Subcutaneous adipose tissue (tissue), 4 donors: Measurements from ENCODE around the gene MDP1. TPM values are rescaled to one million over a fixed set of nuclear protein-coding genes. Genes with fewer than 3 reads are reported as not detected.

Source experiments
- CTCF ChIP-seq: fragments of 450-650 bp; IDR thresholded peaks from one replicate; pipeline ENCODE4 v1.5.1; 2016; ENCODE audit warnings: low read depth, mild to moderate bottlenecking, control low read depth, antibody characterized with exemption, moderate library complexity
- total RNA-seq, 4 donors: library from RNA; depleted of rRNA; stranded (reverse); fragments of >200 nt; gene quantifications; one replicate each; pipeline ENCODE4 v1.1.0, GENCODE V29; 2016

The MDP1 gene
- total RNA-seq, 4 donors from 2014 or later = 14.3 to 30.3 (median 24.1) TPM

DNA sequence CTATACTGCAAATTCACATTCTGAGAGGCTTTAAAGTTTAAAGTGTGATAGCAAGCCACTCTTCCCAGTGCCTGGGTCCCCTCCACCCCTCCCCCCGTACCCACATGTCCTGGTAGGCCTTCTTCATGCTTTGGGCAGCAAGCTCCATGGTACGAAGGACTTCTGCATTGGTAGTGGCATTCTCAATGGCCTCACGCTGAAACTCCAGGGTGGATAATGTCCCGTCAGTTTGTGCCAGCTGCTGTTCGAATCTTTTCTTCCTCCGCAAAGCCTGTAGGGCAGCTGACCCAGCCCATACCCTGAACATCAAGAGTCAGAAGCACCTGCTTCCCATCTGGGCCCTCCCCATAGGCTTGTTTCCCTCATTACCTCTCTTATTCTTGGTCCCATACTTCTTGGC, 4.6 kb downstream of the MDP1 start:
- TF ChIP-seq CTCF = no peak

DNA sequence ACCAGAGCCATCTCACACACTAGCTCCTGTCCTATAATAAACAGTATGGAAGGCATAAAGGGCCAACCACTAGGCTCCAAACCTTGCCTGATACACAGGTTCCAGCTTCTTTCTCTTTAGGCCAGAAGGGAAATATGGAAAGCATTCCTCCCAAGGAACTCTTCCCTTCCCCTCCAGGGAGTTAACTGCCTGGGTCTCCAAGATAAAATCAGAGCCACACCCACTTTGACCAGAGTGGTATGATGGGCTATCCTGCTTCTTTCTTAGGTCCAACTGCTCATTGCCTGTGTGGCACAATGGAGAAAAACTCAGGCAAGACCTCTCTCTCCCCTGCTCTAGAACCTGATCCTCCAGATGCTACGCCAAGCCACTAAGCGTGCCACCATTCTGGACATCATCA, 8.2 kb downstream of the MDP1 start:
- TF ChIP-seq CTCF = no peak

- TF ChIP-seq CTCF = no peak
Measured at GRCh38 chr14:24207104-24207551, 8.7 kb downstream of the MDP1 start.

DNA sequence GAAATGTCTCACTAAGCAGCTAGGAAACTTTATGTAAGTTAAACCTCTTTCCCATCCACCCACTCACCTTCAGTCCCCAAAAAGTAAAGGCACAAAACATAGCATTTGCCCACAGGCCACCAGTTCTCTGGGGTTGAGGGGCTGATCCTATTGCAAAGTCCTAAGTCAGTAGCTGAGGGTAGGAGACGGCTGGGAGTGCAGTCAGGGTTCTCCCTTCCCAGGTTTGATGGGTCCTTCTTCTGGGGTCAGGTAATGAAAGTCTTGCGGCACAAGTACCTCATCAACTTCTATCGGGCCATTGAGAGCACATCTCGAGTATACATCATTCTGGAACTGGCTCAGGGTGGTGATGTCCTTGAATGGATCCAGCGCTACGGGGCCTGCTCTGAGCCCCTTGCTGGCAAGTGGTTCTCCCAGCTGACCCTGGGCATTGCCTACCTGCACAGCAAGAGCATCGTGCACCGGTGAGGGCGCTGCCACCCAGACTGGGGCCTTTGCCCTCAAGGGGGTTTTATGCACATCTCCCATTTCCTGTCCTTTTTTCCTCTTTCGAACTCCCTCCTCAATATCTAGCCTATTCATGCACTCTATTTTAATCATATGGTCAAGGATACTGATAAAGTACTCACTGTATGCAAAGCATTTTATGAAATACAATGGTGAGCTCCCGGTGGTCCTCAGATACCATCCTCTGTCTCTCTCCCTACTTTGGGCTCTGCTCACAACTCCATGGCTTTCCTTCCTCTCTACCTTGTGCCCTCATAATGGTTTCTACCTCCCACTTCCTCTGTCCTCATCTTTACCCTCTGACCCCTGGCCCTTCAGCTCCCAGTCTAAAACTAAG, 9.4 kb downstream of the MDP1 start:
- no peak for TF ChIP-seq CTCF

- TF ChIP-seq CTCF = no peak
Measured at GRCh38 chr14:24204163-24205146, 11.4 kb downstream of the MDP1 start.

DNA sequence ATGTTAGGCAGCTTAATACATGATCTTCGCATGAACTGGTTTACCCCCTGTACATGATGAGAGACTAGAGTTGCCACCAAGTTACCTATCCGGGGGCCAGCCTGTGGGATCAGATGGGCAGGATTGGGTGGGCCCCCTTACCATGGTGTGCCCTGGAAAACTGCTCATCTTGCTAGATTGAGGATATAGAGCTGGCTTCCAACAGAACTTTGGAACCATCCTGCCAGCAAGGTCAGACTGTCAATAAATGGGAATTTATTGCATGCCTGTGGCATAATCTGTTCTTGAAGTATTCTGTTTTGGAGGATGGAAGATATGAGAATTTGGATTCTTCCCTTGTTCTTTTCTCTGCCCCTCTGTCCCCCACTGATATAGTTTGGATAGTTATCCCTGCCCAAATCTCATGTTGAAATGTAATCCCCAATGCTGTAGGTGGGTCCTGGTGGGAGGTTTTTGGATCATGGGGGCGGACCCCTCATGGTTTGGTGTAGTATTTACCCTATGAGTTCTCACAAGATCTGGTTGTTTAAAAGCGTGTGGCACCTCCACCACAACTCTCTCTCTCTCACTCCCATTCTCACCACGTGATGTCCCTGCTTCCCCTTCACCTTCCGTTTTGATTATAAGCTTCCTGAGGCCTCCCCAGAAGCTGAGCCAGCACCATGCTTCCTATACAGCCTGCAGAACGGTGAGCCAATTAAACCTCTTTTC, 16.9 kb downstream of the MDP1 start:
- TF ChIP-seq CTCF = no peak

DNA sequence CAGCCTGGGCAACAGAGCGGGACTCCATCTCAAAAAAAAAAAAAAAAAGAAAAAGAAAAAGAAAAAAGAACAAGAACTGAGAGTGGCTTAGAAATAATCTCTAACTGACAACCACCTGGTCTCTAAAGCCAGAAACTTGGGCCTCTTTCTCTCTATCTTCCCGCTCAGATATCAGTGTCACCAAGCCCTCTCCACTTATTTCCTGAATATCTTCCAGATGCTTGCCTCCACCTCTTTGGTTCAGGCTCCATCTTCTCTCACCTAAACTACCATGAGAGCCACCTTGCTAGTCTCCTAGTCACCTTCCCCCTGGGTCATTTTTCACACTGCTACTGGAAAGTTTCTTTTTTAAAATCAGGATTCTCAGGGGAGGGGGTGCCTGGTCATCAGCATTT, 18.8 kb downstream of the MDP1 start:
- no peak for TF ChIP-seq CTCF
